CD4-positive, alpha-beta memory T cell (primary cell): Measurements from ENCODE around the gene FGGY. TPM values are rescaled to one million over a fixed set of nuclear protein-coding genes. Genes with fewer than 3 reads are reported as not detected.

Experiments
- CTCF ChIA-PET: fragments of 350-600 bp; sonication (Branson Sonifier 250); formaldehyde crosslinking; loops from one replicate; lab custom pipeline; 2021; ENCODE audit warnings: inconsistent platforms; ENCODE audit not compliant: partially characterized antibody; lab: Charles Lee
- POLR2A ChIA-PET: fragments of 350-600 bp; sonication (Branson Sonifier 250); formaldehyde crosslinking; loops from one replicate; lab custom pipeline; 2021; ENCODE audit not compliant: partially characterized antibody; lab: Charles Lee
- DNase-seq, 5 donors: peaks; one replicate each; pipeline versions ENCODE4 v3.0.0 to v3.0.0-alpha.2; 2020 to 2022; ENCODE audit warnings: mixed read lengths in 1 of 5
- H3K27ac ChIP-seq: one replicate; pipeline ENCODE4 v1.7.0; 2013; ENCODE audit warnings: low read depth, low read length
- H3K27me3 ChIP-seq: 2 replicates; pipeline ENCODE4 v1.7.0; 2013; ENCODE audit warnings: mild to moderate bottlenecking, low read length, moderate library complexity; ENCODE audit not compliant: insufficient read depth
- H3K36me3 ChIP-seq: 2 replicates; pipeline ENCODE4 v1.7.0; 2013; ENCODE audit warnings: mild to moderate bottlenecking, low read length, moderate library complexity; ENCODE audit not compliant: insufficient read depth
- H3K4me1 ChIP-seq: 2 replicates; pipeline ENCODE4 v1.7.0; 2013; ENCODE audit warnings: mild to moderate bottlenecking, low read length, moderate library complexity; ENCODE audit not compliant: insufficient read depth
- H3K4me3 ChIP-seq, 2 donors: one replicate each; pipeline ENCODE4 v1.7.0; 2013; ENCODE audit warnings: low read length in 2 of 2, mild to moderate bottlenecking in 1 of 2
- H3K9me3 ChIP-seq, 2 donors: one replicate each; pipeline ENCODE4 v1.7.0; 2013; ENCODE audit warnings: low read length in 2 of 2, control low read depth in 1 of 2; ENCODE audit not compliant: control insufficient read depth in 1 of 2
- H3K27ac Mint-ChIP-seq, 7 donors: one replicate each; pipeline ENCODE4 v1.8.0; 2020 to 2021; ENCODE audit warnings: mixed read lengths in 7 of 7, mild to moderate bottlenecking in 6 of 7, inconsistent platforms in 3 of 7, moderate library complexity in 3 of 7
- H3K27me3 Mint-ChIP-seq, 2 donors: one replicate each; pipeline ENCODE4 v1.8.0; 2020 to 2021; ENCODE audit warnings: mixed read lengths in 2 of 2
- H3K36me3 Mint-ChIP-seq, 2 donors: one replicate each; pipeline ENCODE4 v1.8.0; 2020 to 2021; ENCODE audit warnings: mixed read lengths in 2 of 2, inconsistent platforms in 1 of 2, mild to moderate bottlenecking in 1 of 2
- H3K4me1 Mint-ChIP-seq, 4 donors: one replicate each; pipeline ENCODE4 v1.8.0; 2020 to 2021; ENCODE audit warnings: mixed read lengths in 4 of 4, mild to moderate bottlenecking in 1 of 4
- H3K4me3 Mint-ChIP-seq, 8 donors: one replicate each; pipeline ENCODE4 v1.8.0; 2020 to 2021; ENCODE audit warnings: mixed read lengths in 8 of 8, mild to moderate bottlenecking in 7 of 8, moderate library complexity in 6 of 8, inconsistent platforms in 3 of 8
- H3K9me3 Mint-ChIP-seq, 8 donors: one replicate each; pipeline ENCODE4 v1.8.0; 2020 to 2021; ENCODE audit warnings: mixed read lengths in 8 of 8, mild to moderate bottlenecking in 5 of 8, inconsistent platforms in 3 of 8, moderate library complexity in 1 of 8
- intact Hi-C: fragments of 100-400 bp; cut with micrococcal nuclease; formaldehyde crosslinking; loops from one replicate; pipeline ENCODE4 v1.15.1; 2023
- polyA plus RNA-seq, 2 donors: library from polyadenylated mRNA; unstranded; fragments of 300-500 nt; fragmentation: Illumina TruSeq; gene quantifications; one replicate each; pipeline ENCODE4 v1.2.3, GENCODE V29; 2021
- total RNA-seq, 2 experiments: library from RNA; stranded (reverse); gene quantifications; one replicate each; pipeline ENCODE4 v1.2.3, GENCODE V29; 2021

FGGY gene
- total and polyA plus RNA-seq, 4 experiments from 2014 or later = 1.8 to 8.8 (median 3.6) TPM

DNA sequence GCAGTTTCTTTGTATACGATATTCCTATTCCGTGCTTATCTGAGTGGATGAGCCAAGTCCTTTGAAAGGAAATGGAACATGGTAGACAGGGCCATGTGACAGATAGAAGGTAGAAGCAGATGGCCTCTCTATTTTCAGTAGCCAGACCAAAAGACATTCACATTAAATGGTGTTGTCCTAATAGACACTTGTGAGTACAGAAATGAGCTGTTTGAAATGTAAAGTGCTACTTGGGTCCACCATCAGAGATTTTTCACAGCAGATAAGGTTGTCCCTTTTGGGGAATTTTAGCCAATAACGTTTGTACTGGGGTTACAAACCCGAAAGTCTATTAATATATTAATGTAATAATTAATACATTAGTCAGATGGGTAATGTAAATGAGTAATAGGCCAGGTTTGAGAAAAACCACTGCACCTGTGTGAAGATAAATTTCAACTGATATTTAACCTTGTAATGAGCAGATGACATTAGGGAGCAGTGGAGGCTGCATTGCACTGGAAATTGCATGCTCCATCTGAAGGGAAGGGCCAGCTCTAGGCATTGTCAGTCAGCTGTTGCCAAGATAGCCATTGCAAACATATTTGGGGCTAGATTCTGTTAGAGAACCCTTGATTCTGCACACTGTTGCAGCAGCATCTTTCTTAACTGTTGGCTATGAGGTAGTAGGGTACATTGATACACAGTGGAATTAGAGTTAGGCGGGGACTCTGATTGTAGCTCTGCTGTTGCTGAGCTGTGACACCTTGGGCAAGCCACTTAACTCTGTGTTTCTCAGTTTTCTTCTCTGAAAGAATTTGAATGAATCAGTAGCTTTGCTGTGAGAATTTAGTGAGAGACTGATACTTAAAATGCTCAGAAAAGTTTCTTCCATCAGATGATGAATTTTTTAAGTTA lies 43.8 kb downstream of the FGGY start:
- H3K27ac Mint-ChIP-seq = no peak overlapping the region
- no peaks in the 10 kb centered on the region for H3K4me1 Mint-ChIP-seq
- peaks cover 0 to 8% of the 10 kb centered on the region in 2 donors for H3K36me3 Mint-ChIP-seq
- POLR2A ChIA-PET = no interaction called here
- Histone ChIP-seq H3K4me1 (no peaks in the 10 kb centered on the region), H3K9me3 (no peaks in the 10 kb centered on the region), H3K36me3 (no peaks in the 10 kb centered on the region), H3K27me3 (no peaks in the 10 kb centered on the region), H3K27ac (no peak overlapping the region), H3K4me3 (no peak overlapping the region)
- DNase-seq = no peak
- intact Hi-C loops = no loop called here
- H3K9me3 Mint-ChIP-seq = peaks cover 0 to 2% (median 0%) of the 10 kb centered on the region in 8 donors
- CTCF ChIA-PET = no interaction called here
- no peak overlapping the region for H3K4me3 Mint-ChIP-seq
- no peaks in the 10 kb centered on the region for H3K27me3 Mint-ChIP-seq

DNA sequence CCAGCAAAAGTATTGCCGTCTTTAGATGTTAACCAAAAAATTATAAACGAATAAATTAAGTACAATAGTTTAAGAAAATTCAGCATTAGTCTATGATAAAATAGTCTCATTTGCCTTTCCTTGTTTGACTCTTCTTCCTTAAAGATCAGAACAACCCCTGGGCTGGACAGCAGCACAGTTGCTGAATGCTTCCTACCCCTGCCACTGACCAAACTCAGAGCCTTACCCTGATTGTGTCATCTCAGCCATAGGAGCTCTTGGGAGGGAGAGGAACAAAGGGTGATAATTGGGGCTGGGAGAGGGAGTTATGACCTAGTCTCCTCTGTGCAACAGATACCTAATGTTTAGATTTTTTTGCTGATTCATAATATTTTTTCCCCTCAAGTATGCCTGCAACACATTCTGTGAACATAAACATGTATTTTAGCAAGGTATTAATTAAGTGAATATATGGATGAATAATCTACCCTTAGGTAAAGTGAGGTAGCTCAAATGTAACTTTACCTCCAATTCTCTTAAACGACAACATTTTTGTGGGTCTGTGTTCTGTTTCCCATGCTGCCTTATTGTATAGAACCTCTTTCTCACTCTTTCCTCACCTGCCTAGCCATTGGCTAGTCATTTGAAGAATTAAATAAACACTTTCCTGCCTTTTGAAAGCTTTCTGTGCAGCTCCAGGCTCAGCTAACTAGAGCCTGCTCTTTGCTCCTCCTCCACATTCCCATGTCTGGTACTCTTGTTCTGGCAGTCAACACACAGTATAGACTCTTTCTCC lies 46.1 kb downstream of the FGGY start:
- POLR2A ChIA-PET = interaction anchor here (1.0 kb wide), 1 partner anchor 51 kb away, joined by 3 read pairs; no protein-coding TSS in a partner anchor
- H3K9me3 ChIP-seq = no peaks in the 10 kb centered on the region
- H3K27me3 ChIP-seq = no peaks in the 10 kb centered on the region
- no peak overlapping the region for H3K4me3 ChIP-seq
- no peak for DNase-seq
- H3K36me3 ChIP-seq = no peaks in the 10 kb centered on the region
- Mint-ChIP-seq H3K27ac (no peak overlapping the region), H3K9me3 (peaks cover 0 to 2% (median 0%) of the 10 kb centered on the region in 8 donors), H3K4me3 (no peak overlapping the region), H3K36me3 (peaks cover 0 to 11% of the 10 kb centered on the region in 2 donors), H3K27me3 (no peaks in the 10 kb centered on the region), H3K4me1 (no peaks in the 10 kb centered on the region)
- H3K27ac ChIP-seq = no peak overlapping the region
- no peaks in the 10 kb centered on the region for H3K4me1 ChIP-seq
- CTCF ChIA-PET = no interaction called here
- intact Hi-C loops = no loop called here

DNA sequence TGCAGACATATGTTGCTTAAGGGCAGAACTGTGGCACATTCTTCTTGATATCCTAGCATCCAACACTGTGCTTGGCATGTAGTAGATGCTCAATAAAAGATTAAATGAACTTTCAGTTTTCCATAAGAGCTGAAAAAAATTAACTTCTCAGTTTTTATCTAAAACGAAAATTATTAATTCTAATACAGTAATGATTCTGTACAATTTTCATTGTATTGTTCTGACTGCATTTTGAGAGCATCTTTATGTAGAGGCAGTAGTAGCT lies 46.6 kb downstream of the FGGY start:
- intact Hi-C loops = no loop called here

DNA sequence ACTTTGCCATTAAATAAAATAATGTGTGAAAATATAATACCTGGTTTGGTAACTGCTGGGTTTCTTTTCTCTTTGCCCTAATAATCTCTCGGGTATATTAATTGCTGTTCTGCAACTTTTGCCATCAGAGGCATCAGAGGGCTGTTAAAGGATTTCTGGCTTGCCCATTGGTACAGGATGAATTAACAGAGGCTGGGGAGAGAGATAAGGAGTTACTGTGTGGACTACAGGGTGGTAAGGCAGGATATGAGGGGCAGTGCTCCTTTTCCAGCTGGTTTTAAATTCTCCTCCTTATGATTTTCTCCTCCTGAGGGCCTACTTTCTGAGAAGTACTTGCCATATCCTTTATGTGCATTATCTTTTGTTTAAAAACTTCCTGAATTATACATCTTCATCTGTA lies 48.3 kb downstream of the FGGY start:
- Histone ChIP-seq H3K27me3 (no peaks in the 10 kb centered on the region), H3K9me3 (no peaks in the 10 kb centered on the region), H3K36me3 (no peaks in the 10 kb centered on the region), H3K4me3 (no peak overlapping the region), H3K4me1 (no peaks in the 10 kb centered on the region), H3K27ac (no peak overlapping the region)
- CTCF ChIA-PET = no interaction called here
- no peaks in the 10 kb centered on the region for H3K27me3 Mint-ChIP-seq
- peaks cover 0 to 6% of the 10 kb centered on the region in 2 donors for H3K36me3 Mint-ChIP-seq
- intact Hi-C loops = no loop called here
- no peaks in the 10 kb centered on the region for H3K4me1 Mint-ChIP-seq
- H3K9me3 Mint-ChIP-seq = peaks cover 0 to 2% (median 0%) of the 10 kb centered on the region in 8 donors
- no peak overlapping the region for H3K4me3 Mint-ChIP-seq
- DNase-seq = no peak
- no peak overlapping the region for H3K27ac Mint-ChIP-seq
- POLR2A ChIA-PET = no interaction called here

More for the DNA sequence above, 46.6 kb downstream of the FGGY start:
- Mint-ChIP-seq H3K36me3 (peaks cover 0 to 11% of the 10 kb centered on the region in 2 donors), H3K27me3 (no peaks in the 10 kb centered on the region), H3K4me1 (no peaks in the 10 kb centered on the region), H3K9me3 (peaks cover 0 to 2% (median 0%) of the 10 kb centered on the region in 8 donors), H3K27ac (no peak overlapping the region), H3K4me3 (no peak overlapping the region)
- Histone ChIP-seq H3K27ac (no peak overlapping the region), H3K4me3 (no peak overlapping the region), H3K27me3 (no peaks in the 10 kb centered on the region), H3K4me1 (no peaks in the 10 kb centered on the region), H3K9me3 (no peaks in the 10 kb centered on the region), H3K36me3 (no peaks in the 10 kb centered on the region)
- ChIA-PET CTCF (no interaction called here), POLR2A (interaction anchor here (1.0 kb wide), 1 partner anchor 51 kb away, joined by 3 read pairs; no protein-coding TSS in a partner anchor)
- DNase-seq = no peak

DNA sequence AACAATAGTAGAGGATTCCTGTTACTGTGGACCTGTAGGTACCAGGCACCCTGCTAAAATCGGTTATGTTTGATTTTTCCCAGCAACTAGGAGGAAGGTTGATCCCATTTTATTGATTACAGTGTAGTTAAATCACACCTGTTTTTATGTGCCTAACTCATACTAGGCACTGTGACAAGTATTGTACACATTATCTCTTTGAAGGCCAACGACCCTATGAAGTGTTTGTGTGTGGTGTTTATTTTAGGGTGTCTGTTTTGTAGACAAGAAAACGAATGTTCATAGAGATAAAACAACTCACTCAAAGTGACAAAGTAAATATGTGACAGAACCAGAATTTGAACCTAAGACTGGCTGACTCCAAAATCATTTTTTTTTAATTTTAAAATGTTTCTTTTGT lies 49.5 kb downstream of the FGGY start:
- Mint-ChIP-seq H3K27ac (no peak overlapping the region), H3K36me3 (peaks cover 0 to 3% of the 10 kb centered on the region in 2 donors), H3K4me1 (no peaks in the 10 kb centered on the region), H3K9me3 (peaks cover 0 to 2% (median 0%) of the 10 kb centered on the region in 8 donors), H3K27me3 (no peaks in the 10 kb centered on the region), H3K4me3 (no peak overlapping the region)
- Histone ChIP-seq H3K36me3 (no peaks in the 10 kb centered on the region), H3K4me3 (no peak overlapping the region), H3K27me3 (no peaks in the 10 kb centered on the region), H3K4me1 (no peaks in the 10 kb centered on the region), H3K27ac (no peak overlapping the region), H3K9me3 (no peaks in the 10 kb centered on the region)
- DNase-seq = no peak
- ChIA-PET CTCF (no interaction called here), POLR2A (no interaction called here)
- intact Hi-C loops = no loop called here

- H3K4me1 Mint-ChIP-seq = no peaks in the 10 kb centered on the region
- H3K27ac Mint-ChIP-seq = no peak overlapping the region
- H3K36me3 Mint-ChIP-seq = peaks cover 0 to 3% of the 10 kb centered on the region in 2 donors
- ChIA-PET POLR2A (no interaction called here), CTCF (no interaction called here)
- intact Hi-C loops = no loop called here
- no peaks in the 10 kb centered on the region for H3K27me3 Mint-ChIP-seq
- DNase-seq = no peak
- Histone ChIP-seq H3K27me3 (no peaks in the 10 kb centered on the region), H3K4me1 (no peaks in the 10 kb centered on the region), H3K9me3 (no peaks in the 10 kb centered on the region), H3K36me3 (no peaks in the 10 kb centered on the region), H3K27ac (no peak overlapping the region), H3K4me3 (no peak overlapping the region)
- no peaks in the 10 kb centered on the region for H3K9me3 Mint-ChIP-seq
- H3K4me3 Mint-ChIP-seq = no peak overlapping the region
Measured at GRCh38 chr1:59349101-59349500, 52.2 kb downstream of the FGGY start.

DNA sequence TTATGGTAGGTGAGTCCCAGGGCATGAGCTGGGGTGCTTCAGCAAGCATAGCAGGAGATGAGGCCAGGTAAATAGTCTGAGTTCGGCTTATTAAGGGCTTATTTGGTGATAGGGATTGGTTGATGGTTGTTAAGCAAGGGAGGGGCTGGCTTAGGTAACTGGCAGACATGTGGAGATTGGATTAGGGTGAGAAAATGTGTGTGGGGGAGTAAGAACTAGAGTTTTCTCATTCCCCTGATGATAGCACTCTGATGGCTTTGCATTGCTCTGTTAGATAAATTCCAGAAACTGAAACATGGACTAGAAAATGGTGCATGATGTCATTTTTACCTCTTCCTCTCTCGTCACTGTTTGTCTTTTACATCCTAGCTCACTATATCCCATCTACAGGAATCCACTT lies 53.6 kb downstream of the FGGY start:
- intact Hi-C loops = no loop called here
- Mint-ChIP-seq H3K36me3 (peaks cover 0 to 3% of the 10 kb centered on the region in 2 donors), H3K4me3 (no peak overlapping the region), H3K27me3 (no peaks in the 10 kb centered on the region), H3K9me3 (no peaks in the 10 kb centered on the region), H3K27ac (no peak overlapping the region), H3K4me1 (no peaks in the 10 kb centered on the region)
- Histone ChIP-seq H3K9me3 (no peaks in the 10 kb centered on the region), H3K36me3 (no peaks in the 10 kb centered on the region), H3K27ac (no peak overlapping the region), H3K27me3 (no peaks in the 10 kb centered on the region), H3K4me3 (no peak overlapping the region), H3K4me1 (no peaks in the 10 kb centered on the region)
- ChIA-PET POLR2A (no interaction called here), CTCF (no interaction called here)
- no peak for DNase-seq
